Measurements from ENCODE around the gene MRGPRE. TPM values are rescaled to one million over a fixed set of nuclear protein-coding genes. Genes with fewer than 3 reads are reported as not detected.

MRGPRE gene
- total RNA-seq, 1 donor from 2014 or later: not detected

DNA sequence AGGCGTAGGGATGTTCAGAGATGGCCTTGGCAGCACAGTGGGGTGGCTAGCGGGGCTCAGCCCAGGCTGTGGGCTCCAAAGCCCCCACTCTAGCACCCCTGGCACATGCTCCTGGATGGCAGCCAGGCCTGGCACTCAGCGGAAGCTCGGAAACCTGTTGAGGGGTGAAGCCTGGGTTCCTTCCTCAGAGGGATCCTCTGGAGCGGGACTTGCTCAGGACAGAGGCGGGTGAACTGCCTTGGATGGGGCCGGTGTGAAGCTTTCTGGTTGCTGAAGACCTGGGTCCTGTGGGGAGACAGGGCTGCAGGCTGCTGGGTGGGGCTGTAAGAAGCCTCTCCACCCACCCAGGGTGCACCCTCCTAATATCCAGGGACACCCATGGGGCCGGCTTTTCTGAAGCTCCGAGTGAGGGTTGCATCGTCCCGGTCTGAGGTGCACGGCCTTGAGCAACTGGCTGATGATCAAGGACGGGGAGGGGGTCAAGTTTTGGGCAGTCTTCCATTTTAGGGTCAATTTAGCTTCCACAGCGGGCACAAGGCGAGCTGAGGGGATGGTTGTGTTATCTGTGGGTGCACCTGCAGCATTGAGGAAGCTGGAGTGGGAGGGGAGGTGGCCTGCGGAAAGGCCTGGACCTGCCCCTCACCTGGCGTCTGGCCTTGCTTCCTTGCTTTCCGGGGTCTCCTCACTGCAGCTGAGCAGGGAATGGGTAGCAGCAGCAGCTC lies 5.2 kb downstream of the MRGPRE start:
- intact Hi-C loops (cut with micrococcal nuclease): no loop called here

DNA sequence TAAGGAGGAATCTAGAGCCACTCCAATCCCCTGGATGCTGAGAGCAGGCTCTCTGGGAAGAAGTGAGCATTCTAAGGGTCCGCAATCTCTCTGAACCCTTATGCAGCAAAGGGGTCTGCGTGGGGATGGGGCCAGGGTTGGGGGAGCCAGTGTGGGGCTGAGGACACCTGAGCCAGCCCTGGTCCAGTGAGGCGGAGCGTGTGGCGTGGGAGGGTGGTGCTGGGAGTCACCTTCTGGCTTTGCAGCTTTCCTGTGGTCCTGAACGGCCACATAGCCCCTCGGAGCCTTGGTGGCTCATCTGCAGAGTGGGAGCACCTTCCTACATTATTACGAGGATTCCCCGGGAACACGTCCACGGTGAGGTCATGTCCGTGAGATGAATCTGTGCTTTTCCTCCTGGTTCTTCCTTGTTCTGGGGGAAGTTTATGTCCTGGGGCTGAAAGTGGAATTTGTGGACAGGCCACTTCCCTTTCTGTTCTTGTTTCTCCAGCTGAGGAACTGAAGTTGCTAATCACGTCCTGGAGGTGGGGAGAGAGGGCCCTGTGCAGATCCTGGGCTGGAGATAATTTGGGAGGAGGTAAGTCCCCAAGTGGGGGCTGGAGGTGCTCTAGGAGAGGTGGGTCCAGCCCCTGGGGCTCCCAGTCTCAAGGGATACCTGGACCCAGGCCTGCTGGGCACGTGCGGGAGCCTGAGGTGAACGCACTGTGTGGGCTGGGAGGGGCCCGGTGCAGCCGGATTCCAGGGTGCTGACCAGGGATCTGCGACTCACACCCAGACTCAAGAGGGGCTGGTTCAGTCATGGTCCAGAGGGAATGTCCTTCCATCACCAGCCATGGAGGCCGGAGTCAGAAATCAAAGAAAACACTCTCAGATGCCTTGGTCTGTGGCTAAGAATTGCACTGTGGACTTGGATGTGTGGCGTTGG lies 6.1 kb downstream of the MRGPRE start:
- intact Hi-C loops (cut with micrococcal nuclease): no loop called here

GRCh38 chr11:3225159-3225758 lies 7.0 kb downstream of the MRGPRE start:
- intact Hi-C loops (cut with micrococcal nuclease): no loop called here

- intact Hi-C loops (cut with micrococcal nuclease): no loop called here
Observed at GRCh38 chr11:3224401-3225057, 7.7 kb downstream of the MRGPRE start.

DNA sequence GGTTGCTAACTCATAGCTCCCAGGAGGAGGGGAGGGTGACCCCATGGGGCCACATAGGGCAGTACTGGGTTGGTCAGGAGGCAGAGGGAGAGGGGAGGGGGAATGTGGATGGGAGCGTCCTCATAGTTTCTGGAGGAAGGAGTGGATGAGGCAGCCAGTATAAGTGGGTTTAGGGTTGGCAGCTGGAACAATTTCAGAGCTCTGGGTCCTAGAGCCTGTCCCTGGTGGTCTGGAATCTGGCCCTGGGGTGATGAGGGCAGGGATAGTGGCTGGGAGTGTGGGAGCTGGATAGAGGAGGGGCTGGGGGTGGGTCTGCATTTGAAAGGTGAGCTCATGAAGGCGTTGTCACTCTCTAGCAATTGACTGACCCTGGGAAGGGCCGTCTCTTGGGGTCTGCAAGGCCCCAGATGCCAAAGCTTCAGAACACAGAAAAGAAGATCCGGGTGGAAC lies 8.3 kb downstream of the MRGPRE start:
- intact Hi-C loops (cut with micrococcal nuclease): no loop called here

DNA sequence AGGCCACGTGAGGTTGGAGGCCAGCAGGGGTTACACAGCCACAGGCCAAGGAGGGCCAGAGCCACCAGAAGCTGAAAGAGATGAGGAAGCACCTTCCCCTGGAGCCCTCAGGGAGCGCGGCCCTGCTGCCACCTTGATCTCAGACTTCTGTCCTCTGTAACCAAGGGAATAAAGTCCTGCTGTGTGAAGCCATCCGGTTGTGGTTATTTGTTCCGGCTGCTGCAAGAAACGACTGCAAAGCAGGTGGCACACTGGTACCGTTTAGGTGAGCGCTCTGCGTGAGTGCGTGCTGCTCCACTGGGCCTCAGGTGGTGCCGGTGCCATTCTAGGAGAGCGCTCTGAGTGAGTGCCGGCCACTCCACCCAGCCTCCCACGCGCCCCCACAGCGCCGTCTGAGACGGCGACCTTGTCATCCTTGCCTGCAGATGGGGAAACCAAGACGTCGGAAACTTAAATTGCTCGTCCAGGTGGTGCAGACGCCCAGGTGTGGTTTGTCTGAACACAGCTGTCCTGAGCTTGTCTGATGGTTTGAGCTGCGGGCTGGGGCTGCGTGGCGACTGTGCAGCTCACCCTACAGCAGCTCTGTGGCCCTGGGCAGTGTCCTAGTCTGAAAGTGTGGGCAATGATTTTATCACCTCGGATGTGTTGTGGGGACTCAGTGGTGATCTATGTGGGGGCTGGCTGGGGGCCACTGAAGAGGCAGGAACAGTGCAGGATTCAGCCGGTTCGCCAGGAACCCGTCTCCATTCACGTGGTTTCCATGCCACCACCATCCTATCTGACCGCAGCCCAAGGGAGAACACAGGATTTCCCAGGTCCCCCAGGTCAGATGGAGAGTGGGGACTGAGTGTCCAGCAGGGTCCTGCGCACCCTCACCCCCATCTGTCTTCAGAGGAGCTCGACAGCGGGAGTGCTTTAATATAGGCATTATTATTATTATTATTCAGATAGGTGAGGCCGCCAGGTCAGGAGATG lies 9.0 kb downstream of the MRGPRE start:
- intact Hi-C loops (cut with micrococcal nuclease): no loop called here

DNA sequence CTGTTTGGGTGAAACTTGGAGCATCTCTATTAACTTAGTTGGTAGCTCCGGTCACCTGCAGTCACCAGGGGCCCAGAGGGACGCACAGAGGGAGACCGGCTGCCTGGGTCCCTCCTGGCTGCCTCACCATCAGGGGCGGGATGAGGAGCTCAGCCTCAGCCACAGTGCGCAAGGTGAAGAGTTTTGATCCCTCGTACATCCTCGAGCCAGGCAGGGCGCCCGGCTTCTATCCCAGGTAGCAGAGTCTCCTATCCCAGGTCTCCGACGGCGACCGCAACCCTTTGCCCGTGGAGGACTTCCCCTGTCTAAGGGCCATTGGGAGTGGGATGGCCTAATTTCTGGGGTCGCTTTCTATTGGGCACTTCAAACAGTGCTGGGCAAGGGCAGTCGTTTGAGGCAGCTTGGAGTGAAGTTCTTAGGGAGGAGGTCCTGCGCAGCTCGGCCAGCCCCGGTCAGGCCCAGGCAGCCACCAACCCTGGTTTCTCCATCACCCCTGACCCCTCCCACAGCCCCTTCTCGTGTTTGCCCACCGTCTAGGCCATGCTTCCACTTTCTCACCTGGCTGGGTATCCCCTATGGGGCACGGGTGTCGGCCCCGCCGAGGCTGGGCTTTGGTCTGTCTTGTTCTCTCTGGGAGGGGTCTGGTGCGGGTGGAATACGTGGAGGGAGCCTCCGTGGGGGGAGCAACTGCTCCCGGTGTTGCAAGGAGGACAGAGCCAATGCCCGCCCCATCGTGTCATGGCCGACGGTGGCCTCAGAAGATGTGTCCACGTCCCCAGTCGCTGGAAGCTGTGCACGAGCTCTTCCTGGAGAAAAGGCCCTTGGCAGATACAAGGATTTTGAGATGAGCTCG lies 10.0 kb downstream of the MRGPRE start:
- intact Hi-C loops (cut with micrococcal nuclease): no loop called here

GRCh38 chr11:3221408-3222002 lies 10.7 kb downstream of the MRGPRE start:
- intact Hi-C loops (cut with micrococcal nuclease): no loop called here

DNA sequence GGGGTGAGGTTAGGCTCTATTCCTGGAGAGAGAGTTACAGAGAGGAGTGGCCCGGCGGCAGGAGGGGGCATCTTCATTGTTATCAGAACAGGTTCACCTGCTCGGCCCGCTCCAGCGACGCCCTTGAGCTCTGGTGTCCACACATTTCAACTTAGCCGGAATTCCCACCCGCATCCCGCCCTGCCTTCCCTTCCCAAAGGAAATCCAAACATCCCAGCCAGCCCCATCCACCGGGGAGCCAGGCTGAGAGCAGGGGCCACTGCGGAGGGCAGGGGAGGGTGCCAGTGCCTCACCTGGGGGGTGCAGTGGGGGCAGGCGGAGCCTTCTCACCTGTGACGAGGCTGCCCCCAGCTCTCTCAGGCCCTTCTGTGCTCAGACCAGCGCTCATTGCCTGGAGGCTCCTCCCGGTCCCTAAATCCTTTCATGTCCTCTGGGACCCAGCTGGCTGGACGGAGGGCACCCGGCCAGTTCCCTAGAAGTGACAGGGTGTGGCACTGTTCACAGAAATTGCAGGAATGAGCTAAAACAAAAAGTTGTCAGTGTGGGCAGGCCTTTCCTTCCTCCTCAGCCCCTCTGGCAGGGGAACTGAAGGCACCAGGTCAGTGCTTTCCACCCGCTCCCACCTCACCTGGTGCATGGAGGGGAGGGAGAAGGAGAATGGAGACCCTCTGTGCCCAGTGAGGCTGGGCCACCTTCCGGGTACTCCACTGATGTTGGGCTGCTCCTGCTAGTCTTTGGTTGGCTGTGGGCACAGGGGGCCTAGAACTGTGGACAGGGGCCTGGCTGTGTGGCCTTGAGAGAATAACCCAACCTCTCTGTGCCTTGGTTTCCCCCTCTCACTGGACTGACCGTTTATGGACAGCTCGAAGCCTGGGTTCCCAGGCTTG lies 11.5 kb downstream of the MRGPRE start:
- intact Hi-C loops (cut with micrococcal nuclease): no loop called here

GRCh38 chr11:3220101-3220500 lies 12.1 kb downstream of the MRGPRE start:
- intact Hi-C loops (cut with micrococcal nuclease): no loop called here

DNA sequence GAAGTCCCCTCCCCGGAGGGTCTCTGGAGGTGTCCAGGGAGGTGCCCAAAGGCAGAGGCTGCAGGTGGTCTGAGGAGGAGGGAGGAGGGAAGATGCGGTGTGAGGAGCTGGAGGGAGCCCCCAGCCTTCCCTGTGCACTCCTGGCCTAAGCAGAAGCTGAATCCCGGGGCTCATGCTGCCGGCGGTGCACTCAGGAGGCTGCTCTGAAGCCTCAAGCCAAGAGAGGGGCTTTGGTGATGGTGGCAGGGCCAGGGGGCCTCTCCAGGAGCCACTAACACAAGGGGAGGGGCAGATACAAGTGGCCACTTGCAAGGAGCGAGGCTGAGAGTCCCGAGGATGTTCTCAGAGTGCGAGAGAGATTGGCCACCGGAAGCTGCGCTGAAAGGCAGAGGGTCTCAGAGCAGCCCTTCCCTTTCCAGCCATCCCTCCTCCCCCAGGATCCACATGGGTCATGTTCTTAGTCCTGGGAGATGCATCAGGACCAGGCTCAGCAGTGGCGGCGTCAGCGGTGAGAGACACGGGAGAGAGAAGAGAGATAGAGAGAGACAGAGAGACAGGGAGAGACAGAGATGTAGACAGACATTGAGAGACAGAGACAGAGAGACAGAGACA lies 12.8 kb downstream of the MRGPRE start:
- intact Hi-C loops (cut with micrococcal nuclease): no loop called here

- intact Hi-C loops (cut with micrococcal nuclease): no loop called here
Observed at GRCh38 chr11:3218483-3219280, 13.5 kb downstream of the MRGPRE start, which contains the start of gene MRGPRG. TSS of gene MRGPRG (minus strand) at chr11:3218813. CDS start at chr11:3218813, 0 bp downstream.

GRCh38 chr11:3217818-3218482 lies 14.3 kb downstream of the MRGPRE start:
- intact Hi-C loops (cut with micrococcal nuclease): no loop called here

DNA sequence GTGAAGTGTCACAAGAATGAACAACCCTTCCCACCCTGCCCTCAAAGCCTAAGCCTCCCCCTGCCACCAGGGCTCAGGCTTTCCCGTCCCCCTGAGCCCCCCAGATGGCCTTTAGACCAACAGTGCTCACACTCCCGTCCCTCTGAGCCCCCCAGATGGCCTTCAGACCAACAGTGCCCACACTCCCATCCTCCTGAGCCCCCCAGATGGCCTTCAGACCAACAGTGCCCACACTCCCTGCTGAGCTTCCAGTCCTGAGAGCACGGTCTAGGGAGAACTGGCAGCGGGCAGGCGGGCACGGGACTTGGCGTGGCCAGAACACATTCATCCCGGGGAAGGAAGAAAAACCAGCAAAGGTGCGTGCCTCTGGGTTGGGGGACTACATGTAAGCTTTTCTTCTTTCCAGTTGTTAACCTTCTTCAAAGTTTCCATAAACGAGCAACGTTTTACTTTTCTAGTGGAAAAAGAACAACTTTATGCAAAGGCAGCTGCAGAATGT lies 16.1 kb downstream of the MRGPRE start:
- intact Hi-C loops (cut with micrococcal nuclease): no loop called here

- intact Hi-C loops (cut with micrococcal nuclease): no loop called here
Observed at GRCh38 chr11:3215346-3216026, 16.7 kb downstream of the MRGPRE start.

DNA sequence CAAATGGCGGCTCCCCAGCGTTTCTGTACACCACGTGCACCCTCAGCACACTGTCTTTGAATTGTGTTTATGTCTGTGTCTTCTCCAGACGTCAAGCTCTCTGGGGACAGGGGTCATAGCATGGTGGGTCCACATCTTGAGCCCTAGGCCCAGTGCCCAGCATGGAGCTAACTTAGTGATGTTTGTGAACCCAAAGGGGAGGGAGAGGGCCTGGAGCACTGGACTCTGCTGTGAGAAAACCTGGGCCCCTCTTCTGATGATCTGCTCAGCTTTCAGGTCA lies 17.9 kb downstream of the MRGPRE start:
- intact Hi-C loops (cut with micrococcal nuclease): no loop called here
